HepG2 (cell line): ENCODE measurements around the gene SALL4. TPM values are rescaled to one million over a fixed set of nuclear protein-coding genes. Genes with fewer than 3 reads are reported as not detected.

Experiments used
- ATF6 ChIP-seq: sonication (generic); formaldehyde crosslinking; conservative IDR thresholded peaks from 2 replicates; pipeline ENCODE4 v1.4.0; 2020; ENCODE audit warnings: missing genetic modification reagents
- ATF7-NPFF ChIP-seq: sonication (generic); formaldehyde crosslinking; IDR thresholded peaks from 2 replicates; pipeline ENCODE4 v1.8.1; 2023; ENCODE audit warnings: mild to moderate bottlenecking, low read depth, missing genetic modification reagents, moderate library complexity
- DNMT3B ChIP-seq: conservative IDR thresholded peaks from 2 replicates; pipeline ENCODE4 v1.6.1; 2016; ENCODE audit warnings: missing biosample characterization, control low read depth
- FLYWCH1 ChIP-seq: sonication (generic); formaldehyde crosslinking; IDR thresholded peaks from 2 replicates; pipeline ENCODE4 v1.8.1; 2023; ENCODE audit warnings: mild to moderate bottlenecking, missing genetic modification reagents
- HMG20B ChIP-seq: conservative IDR thresholded peaks from 2 replicates; pipeline ENCODE4 v1.6.1; 2016; ENCODE audit warnings: missing genetic modification reagents, missing compliant biosample characterization
- JDP2 ChIP-seq: sonication (generic); formaldehyde crosslinking; IDR thresholded peaks from 2 replicates; pipeline ENCODE4 v1.8.1; 2022; ENCODE audit warnings: missing genetic modification reagents, borderline replicate concordance
- JUND ChIP-seq: sonication (generic); formaldehyde crosslinking; IDR thresholded peaks from 2 replicates; pipeline ENCODE4 v1.8.0; 2022; ENCODE audit warnings: mild to moderate bottlenecking, missing genetic modification reagents
- KLF13 ChIP-seq: sonication (generic); formaldehyde crosslinking; IDR thresholded peaks from 2 replicates; pipeline ENCODE4 v1.4.0; 2020; ENCODE audit warnings: mild to moderate bottlenecking, missing genetic modification reagents
- MTA1 ChIP-seq: sonication (generic); formaldehyde crosslinking; IDR thresholded peaks from 2 replicates; pipeline ENCODE4 v1.4.0; 2020; ENCODE audit warnings: missing genetic modification reagents, mild to moderate bottlenecking, borderline replicate concordance
- MYPOP ChIP-seq: sonication (generic); formaldehyde crosslinking; IDR thresholded peaks from 2 replicates; pipeline ENCODE4 v1.8.1; 2023; ENCODE audit warnings: mild to moderate bottlenecking, moderate library complexity, missing genetic modification reagents
- NFYC ChIP-seq: IDR thresholded peaks from 2 replicates; pipeline ENCODE4 v1.6.1; 2016; ENCODE audit warnings: missing genetic modification reagents, missing compliant biosample characterization
- RFX1 ChIP-seq: fragments of 450-650 bp; IDR thresholded peaks from 2 replicates; pipeline ENCODE4 v1.6.1; 2017
- TBX2 ChIP-seq: sonication (generic); formaldehyde crosslinking; IDR thresholded peaks from 2 replicates; pipeline ENCODE4 v1.5.0; 2020; ENCODE audit warnings: missing genetic modification reagents, mild to moderate bottlenecking, borderline replicate concordance
- YEATS2 ChIP-seq: sonication (generic); formaldehyde crosslinking; IDR thresholded peaks from 2 replicates; pipeline ENCODE4 v1.4.0; 2020; ENCODE audit warnings: missing genetic modification reagents, borderline replicate concordance
- ZNF180 ChIP-seq: sonication (generic); formaldehyde crosslinking; IDR thresholded peaks from 2 replicates; pipeline ENCODE4 v1.4.0; 2020; ENCODE audit warnings: low read depth, missing genetic modification reagents, borderline replicate concordance
- ZNF224 ChIP-seq: sonication (generic); formaldehyde crosslinking; IDR thresholded peaks from 2 replicates; pipeline ENCODE4 v1.5.0; 2020; ENCODE audit warnings: mild to moderate bottlenecking, missing genetic modification reagents
- ZNF274 ChIP-seq: sonication (generic); formaldehyde crosslinking; IDR thresholded peaks from 2 replicates; pipeline ENCODE4 v1.5.1; 2020; ENCODE audit warnings: mild to moderate bottlenecking, missing genetic modification reagents
- ZNF501 ChIP-seq: sonication (generic); formaldehyde crosslinking; IDR thresholded peaks from 2 replicates; pipeline ENCODE4 v1.5.1; 2020; ENCODE audit warnings: mild to moderate bottlenecking, moderate library complexity, missing genetic modification reagents
- ZNF558 ChIP-seq: sonication (generic); formaldehyde crosslinking; IDR thresholded peaks from 2 replicates; pipeline ENCODE4 v1.9.0; 2022; ENCODE audit warnings: mild to moderate bottlenecking, missing genetic modification reagents, borderline replicate concordance
- ZNF724P ChIP-seq: sonication (generic); formaldehyde crosslinking; IDR thresholded peaks from 2 replicates; pipeline ENCODE4 v1.8.0; 2022; ENCODE audit warnings: missing genetic modification reagents, borderline replicate concordance
- ZNF740 ChIP-seq: sonication (generic); formaldehyde crosslinking; IDR thresholded peaks from 2 replicates; pipeline ENCODE4 v1.4.0; 2020; ENCODE audit warnings: missing genetic modification reagents
- ZNF770 ChIP-seq: sonication (generic); formaldehyde crosslinking; IDR thresholded peaks from 2 replicates; pipeline ENCODE4 v1.5.0; 2020; ENCODE audit warnings: mild to moderate bottlenecking, missing genetic modification reagents
- ZNF777 ChIP-seq: sonication (generic); formaldehyde crosslinking; IDR thresholded peaks from 2 replicates; pipeline ENCODE4 v1.4.0; 2020; ENCODE audit warnings: missing genetic modification reagents
- polyA plus RNA-seq, 8 experiments: library from polyadenylated mRNA; depleted of rRNA in 3 of 8; stranded (reverse) in 7 of 8; unstranded in 1 of 8; fragments of >200 nt; fragmentation: Illumina TruSeq in 4 of 8; extraction: Trizol in 4 of 8; gene quantifications; 2 replicates each; pipeline versions ENCODE4 v1.2.1 to v1.2.3, GENCODE V29; 2011 to 2016; ENCODE audit warnings: low read depth in 4 of 8, missing spikeins in 1 of 8, mixed read lengths in 1 of 8; ENCODE audit not compliant: insufficient read depth in 1 of 8
- total RNA-seq, 5 experiments: library from RNA; depleted of rRNA; stranded (reverse); fragments of >200 nt; fragmentation: Illumina TruSeq; extraction: Trizol; gene quantifications; 2 replicates each; pipeline ENCODE4 v1.2.3, GENCODE V29; 2016; ENCODE audit warnings: low read depth in 1 of 5

Gene SALL4
- total and polyA plus RNA-seq, 2 of the 13 experiments (the other 11 are each of a cell fraction or from before 2014, with no cell fraction given), result 0.33 to 1.8 TPM

GRCh38 chr20:51767867-51768758 lies 34.2 kb downstream of the SALL4 start, which contains the start of gene ATP9A (continued):
- TF ChIP-seq FLYWCH1 (peak; percentile 95), RFX1 (no peak), YEATS2 (no peak), NFYC (no peak), MYPOP (peak; percentile 60; the same call in 1 of the 2 replicates), TBX2 (CRISPR knock-in tag) (peak; percentile 33; the same call in 1 of the 2 replicates), ZNF770 (CRISPR knock-in tag) (no peak), ZNF224 (CRISPR knock-in tag) (peak; percentile 78; the same call in 1 of the 2 replicates), DNMT3B (CRISPR knock-in tag) (no peak), ZNF274 (CRISPR knock-in tag) (0 out of 2 replicates have a peak, but pooled peaks have one; percentile 58), HMG20B (CRISPR knock-in tag) (no peak), ZNF724P (CRISPR knock-in tag) (peak; percentile 69; the same call in 1 of the 2 replicates), ZNF501 (CRISPR knock-in tag) (peak; percentile 6; the same call in 1 of the 2 replicates), MTA1 (CRISPR knock-in tag) (0 out of 2 replicates have a peak, but pooled peaks have one; percentile 25), JDP2 (CRISPR knock-in tag) (no peak), ZNF777 (CRISPR knock-in tag) (peak; percentile 75), ZNF558 (CRISPR knock-in tag) (no peak), JUND (CRISPR knock-in tag) (no peak), ZNF740 (CRISPR knock-in tag) (no peak), ZNF180 (0 out of 2 replicates have a peak, but pooled peaks have one; percentile 12), KLF13 (CRISPR knock-in tag) (no peak), ATF6 (peak; percentile 32; the same call in 1 of the 2 replicates), ATF7-NPFF (CRISPR knock-in tag) (0 out of 2 replicates have a peak, but pooled peaks have one; percentile 60)
